ENCODE data around the gene COL24A1.

DNA sequence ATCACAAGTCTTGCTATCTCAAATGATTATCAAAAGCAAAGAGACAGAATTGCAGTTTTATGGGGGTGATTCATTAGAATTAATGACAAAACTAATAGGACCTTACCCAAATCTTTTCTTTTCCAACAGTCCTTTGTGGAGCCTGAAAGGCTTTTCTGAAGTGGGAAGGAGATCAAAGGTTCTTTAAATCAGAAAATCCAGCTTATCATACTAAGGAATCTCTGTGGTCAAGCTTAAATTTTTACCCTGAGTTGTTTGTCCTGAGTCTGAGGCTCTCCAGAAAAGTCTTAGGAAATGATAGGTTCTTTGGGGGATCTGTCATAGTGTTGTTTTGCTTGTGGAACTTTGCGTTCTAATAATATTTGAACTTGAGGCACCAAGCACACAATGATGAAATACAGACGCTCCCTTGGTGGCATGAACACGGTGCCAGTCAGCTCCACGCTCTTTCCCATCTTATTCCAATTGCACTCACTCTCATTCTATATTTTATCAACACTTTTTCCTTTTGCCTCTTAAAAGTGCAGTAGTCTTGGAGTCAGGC is 38.0 kb upstream of the COL24A1 start:
- no peak for TF ChIP-seq POLR2A (IDR thresholded peaks at IDR 0.05)
- TF ChIP-seq, protein P1, sequence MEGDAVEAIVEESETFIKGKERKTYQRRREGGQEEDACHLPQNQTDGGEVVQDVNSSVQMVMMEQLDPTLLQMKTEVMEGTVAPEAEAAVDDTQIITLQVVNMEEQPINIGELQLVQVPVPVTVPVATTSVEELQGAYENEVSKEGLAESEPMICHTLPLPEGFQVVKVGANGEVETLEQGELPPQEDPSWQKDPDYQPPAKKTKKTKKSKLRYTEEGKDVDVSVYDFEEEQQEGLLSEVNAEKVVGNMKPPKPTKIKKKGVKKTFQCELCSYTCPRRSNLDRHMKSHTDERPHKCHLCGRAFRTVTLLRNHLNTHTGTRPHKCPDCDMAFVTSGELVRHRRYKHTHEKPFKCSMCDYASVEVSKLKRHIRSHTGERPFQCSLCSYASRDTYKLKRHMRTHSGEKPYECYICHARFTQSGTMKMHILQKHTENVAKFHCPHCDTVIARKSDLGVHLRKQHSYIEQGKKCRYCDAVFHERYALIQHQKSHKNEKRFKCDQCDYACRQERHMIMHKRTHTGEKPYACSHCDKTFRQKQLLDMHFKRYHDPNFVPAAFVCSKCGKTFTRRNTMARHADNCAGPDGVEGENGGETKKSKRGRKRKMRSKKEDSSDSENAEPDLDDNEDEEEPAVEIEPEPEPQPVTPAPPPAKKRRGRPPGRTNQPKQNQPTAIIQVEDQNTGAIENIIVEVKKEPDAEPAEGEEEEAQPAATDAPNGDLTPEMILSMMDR (IDR thresholded peaks at IDR 0.05) = no peak

Measured in breast epithelium (tissue), 3 donors.